GM11168 (cell line): ENCODE results near the gene EDARADD.
"Not testable (repeated sequence)": the region's sequence is repeated elsewhere in the genome, so short reads cannot be mapped to it uniquely, and the experiment has no call there.

ENCODE experiments used
- in situ Hi-C: fragments of 300-500 bp; cut with MboI; formaldehyde crosslinking; loops from one replicate; pipeline ENCODE4 v1.12.0; 2022; ENCODE audit warnings: low sequenced_read_pairs; ENCODE audit not compliant: unreplicated experiment

Gene EDARADD

GRCh38 chr1:236480758-236481436 is 86.8 kb downstream of the EDARADD start:
- in situ Hi-C loops, result no loop called here

- in situ Hi-C loops, result no loop called here
These were observed 90.4 kb downstream of the EDARADD start for GRCh38 chr1:236484310-236484971.

- in situ Hi-C loops, result no loop called here
These were observed 92.4 kb downstream of the EDARADD start for GRCh38 chr1:236486356-236487002.

- in situ Hi-C loops, result not testable (repeated sequence)
These were observed 95.1 kb downstream of the EDARADD start for GRCh38 chr1:236489161-236489560.

GRCh38 chr1:236489710-236490377 is 95.8 kb downstream of the EDARADD start:
- in situ Hi-C loops, result loop anchor here (10.0 kb wide), 1 partner anchor 365 kb away; no protein-coding TSS in a partner anchor

GRCh38 chr1:236491469-236492136 is 97.5 kb downstream of the EDARADD start:
- in situ Hi-C loops, result loop anchor here (10.0 kb wide), 1 partner anchor 367 kb away; no protein-coding TSS in a partner anchor

GRCh38 chr1:236492378-236492777 is 98.3 kb downstream of the EDARADD start:
- in situ Hi-C loops, result loop anchor here (10.0 kb wide), 1 partner anchor 368 kb away; no protein-coding TSS in a partner anchor

- in situ Hi-C loops, result loop anchor here (10.0 kb wide), 1 partner anchor 369 kb away; no protein-coding TSS in a partner anchor
These were observed 100.0 kb downstream of the EDARADD start for GRCh38 chr1:236494082-236494481.

- in situ Hi-C loops, result loop anchor here (10.0 kb wide), 1 partner anchor 370 kb away; no protein-coding TSS in a partner anchor
These were observed 100.7 kb downstream of the EDARADD start for GRCh38 chr1:236494586-236495466.

- in situ Hi-C loops, result loop anchor here (10.0 kb wide), 1 partner anchor 371 kb away; no protein-coding TSS in a partner anchor
These were observed 101.5 kb downstream of the EDARADD start for GRCh38 chr1:236495467-236496112.

GRCh38 chr1:236497908-236498307 is 103.8 kb downstream of the EDARADD start:
- in situ Hi-C loops, result loop anchor here (10.0 kb wide), 1 partner anchor 373 kb away; no protein-coding TSS in a partner anchor

GRCh38 chr1:236501093-236501492 is 107.0 kb downstream of the EDARADD start:
- in situ Hi-C loops, result no loop called here

- in situ Hi-C loops, result no loop called here
These were observed 108.5 kb downstream of the EDARADD start for GRCh38 chr1:236502579-236502971.

GRCh38 chr1:236502972-236503639 is 109.0 kb downstream of the EDARADD start:
- in situ Hi-C loops, result no loop called here

- in situ Hi-C loops, result not testable (repeated sequence)
These were observed 110.3 kb downstream of the EDARADD start for GRCh38 chr1:236504338-236504737.

GRCh38 chr1:236507022-236507700 is 113.1 kb downstream of the EDARADD start:
- in situ Hi-C loops, result no loop called here

- in situ Hi-C loops, result no loop called here
These were observed 114.5 kb downstream of the EDARADD start for GRCh38 chr1:236508593-236509027.
